ENCODE measurements around the gene ZNF90.
"Not testable (repeated sequence)": the region's sequence is repeated elsewhere in the genome, so short reads cannot be mapped to it uniquely, and the experiment has no call there.

ZNF90 gene

GRCh38 chr19:20077791-20078463 is at the start of gene ZNF90:
Gene ZNF90 (plus strand): TSS chr19:20078000. CDS start chr19:20078133, 133 bp downstream.
- DNase-seq, result no peak

DNA sequence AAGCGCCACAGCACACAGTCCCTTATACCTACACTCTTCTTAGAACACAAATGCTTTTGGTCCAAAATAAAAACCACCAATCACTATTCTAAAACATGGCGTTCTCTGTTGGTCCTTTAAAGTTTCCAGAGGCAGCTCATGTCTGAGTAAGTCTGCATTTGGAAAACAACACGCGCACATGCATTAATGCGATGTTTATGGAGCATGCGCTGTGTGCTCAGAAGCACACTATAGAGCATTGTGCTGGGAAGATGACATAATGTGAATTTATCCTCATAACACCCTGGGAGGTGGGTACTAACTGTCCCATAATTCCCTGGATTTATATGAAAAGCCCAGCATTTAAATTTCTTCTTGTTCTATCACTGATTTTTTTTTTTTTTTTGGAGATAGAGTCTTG is 49.2 kb upstream of the ZNF90 start:
- no peak for DNase-seq

GRCh38 chr19:20035935-20036334 is 41.9 kb upstream of the ZNF90 start:
- DNase-seq, result no peak

GRCh38 chr19:20038358-20039202 is 39.2 kb upstream of the ZNF90 start:
- DNase-seq, result no peak

- no peak for DNase-seq
Observed at GRCh38 chr19:20039203-20039723, 38.5 kb upstream of the ZNF90 start, which contains the start of gene ZNF682. Gene ZNF682 (minus strand): TSS chr19:20039505. CDS start chr19:20039345, 160 bp downstream.

GRCh38 chr19:20044663-20045062 is 33.1 kb upstream of the ZNF90 start:
- no peak for DNase-seq

DNA sequence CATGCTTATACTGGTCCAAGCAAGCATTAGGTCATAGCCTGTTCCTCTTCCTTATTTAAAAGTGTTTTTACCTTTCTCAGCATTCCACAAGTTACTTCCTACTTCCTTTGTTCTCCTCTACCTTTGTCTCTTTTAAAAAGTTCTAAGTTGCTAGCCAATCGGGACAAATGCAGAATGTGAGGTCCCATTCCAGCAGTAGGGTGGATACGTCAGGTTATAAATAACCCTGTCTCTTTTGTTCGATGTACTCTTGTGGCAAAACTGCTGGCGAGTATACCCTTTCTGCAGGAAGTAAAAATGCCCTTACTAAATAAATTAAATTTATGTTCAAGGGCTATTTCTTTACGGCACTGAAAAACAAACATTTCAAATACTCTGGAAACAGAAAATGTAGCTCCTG is 32.1 kb upstream of the ZNF90 start:
- DNase-seq, result not testable (repeated sequence)

GRCh38 chr19:20051841-20052768 is 25.7 kb upstream of the ZNF90 start:
- DNase-seq, result no peak

- DNase-seq, result not testable (repeated sequence)
Observed at GRCh38 chr19:20058738-20059137, 19.1 kb upstream of the ZNF90 start.

GRCh38 chr19:20060282-20060681 is 17.5 kb upstream of the ZNF90 start:
- DNase-seq, result no peak

DNA sequence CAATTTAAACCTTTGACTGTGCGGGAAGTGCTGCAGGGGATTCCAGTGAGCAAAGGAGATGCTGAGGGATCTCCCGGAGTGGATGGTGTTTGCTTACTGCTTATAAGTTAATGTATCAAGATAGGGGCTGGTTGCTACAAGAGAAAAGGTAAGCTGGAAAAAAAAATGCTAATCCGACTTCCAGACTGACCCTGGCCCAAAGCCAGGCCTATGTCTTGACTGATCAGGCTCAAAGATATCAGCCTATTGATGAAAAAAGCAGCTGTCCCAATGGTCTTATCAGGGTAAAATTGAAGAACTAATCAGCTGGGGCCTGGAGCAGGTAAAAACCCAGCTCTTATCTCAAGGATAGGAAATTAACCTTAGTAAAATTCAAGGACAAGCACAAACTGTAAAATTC is 10.9 kb upstream of the ZNF90 start:
- no peak for DNase-seq

DNA sequence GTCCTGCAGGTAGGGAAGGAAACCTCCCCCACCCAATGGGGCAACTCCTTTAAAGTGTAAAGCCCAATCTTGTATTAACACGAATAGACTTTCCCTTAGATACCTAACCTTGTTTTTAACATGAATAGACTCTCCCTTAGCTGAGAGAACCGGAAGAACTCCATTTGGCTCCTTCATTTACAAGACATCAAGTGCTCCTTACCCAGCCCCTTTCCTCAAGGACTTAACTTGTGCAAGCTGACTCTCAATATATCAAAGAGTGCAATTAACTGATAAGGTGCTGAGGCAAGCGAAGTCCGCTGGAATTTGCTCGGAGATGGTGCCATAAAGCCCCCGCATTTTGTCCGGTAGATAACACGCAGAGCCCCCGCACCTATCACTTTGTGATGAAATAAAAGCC is 9.9 kb upstream of the ZNF90 start:
- no peak for DNase-seq

DNA sequence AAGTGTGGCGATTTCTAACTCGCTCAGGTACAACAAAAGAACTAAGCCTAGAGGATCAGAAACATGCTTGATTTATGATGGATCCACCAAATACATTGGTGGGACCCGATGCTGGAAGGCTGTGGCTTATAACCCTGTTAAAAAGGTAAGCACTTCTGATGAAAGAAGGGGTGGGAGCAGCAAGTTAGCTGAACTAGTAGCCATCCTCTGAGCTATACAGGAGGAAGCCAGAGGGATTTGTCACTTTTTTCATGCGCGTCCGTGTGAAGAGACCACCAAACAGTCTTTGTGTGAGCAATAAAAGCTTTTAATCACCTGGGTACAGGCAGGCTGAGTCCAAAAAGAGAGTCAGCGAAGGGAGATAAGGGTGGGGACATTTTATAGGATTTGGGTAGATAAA is 9.2 kb upstream of the ZNF90 start:
- not testable (repeated sequence) for DNase-seq

DNA sequence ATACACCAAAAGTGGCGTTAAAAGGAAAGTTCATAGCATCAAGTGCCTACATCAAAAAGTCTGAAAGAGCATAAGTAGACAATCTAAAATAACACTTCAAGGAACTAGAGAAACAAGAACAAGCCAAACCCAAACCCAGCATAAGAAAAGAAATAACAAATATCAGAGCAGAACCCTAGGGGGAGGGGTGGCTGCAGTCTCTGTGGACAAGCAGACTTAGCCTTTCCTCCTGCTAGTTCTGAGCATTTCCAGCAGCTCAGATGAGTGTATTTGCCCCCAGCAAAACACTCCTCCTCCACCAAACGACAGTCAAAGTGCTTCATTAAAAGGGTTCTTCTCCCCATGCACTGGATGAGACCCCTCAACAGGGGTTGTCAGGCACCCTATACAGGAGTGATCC is 7.1 kb upstream of the ZNF90 start:
- DNase-seq, result no peak

DNA sequence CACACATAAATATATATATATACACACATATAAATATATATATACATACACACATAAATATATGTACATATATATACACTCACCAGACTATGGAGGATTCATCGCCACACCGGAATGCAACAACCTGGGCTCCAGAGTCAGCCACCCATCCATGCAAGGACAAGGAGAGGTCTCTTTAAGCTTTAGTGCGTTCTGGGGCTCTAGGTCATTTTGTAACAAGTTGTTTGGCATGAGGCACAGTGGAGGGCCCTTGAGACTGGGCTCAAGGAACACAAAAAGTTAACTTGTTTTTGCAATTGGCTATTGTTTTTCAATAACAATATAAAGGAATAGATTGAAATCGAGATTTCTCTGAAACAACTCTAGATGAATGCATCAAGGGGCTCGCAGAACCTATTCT is 4.9 kb upstream of the ZNF90 start:
- no peak for DNase-seq

GRCh38 chr19:20078581-20079031 is 806 bp downstream of the ZNF90 start:
- no peak for DNase-seq

DNA sequence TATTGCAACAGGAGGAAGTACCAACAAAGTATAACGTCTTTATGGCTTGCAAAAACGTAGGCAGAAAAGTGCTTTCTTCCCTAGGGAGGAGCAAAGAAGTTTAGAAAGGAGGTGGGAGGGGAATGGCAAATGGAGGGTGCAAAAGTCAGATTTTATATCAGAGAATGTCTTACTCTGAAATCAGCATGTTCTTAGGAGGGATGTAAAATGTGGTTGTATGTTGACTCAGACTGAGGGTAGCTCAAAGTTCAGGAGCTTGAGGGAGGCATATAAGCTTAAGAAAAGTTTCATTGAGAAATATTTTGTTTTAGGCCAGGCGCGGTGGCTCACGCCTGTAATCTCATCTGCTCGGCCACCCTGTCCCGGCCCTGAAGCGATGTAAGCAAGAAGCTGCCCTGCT is 1.7 kb downstream of the ZNF90 start:
- DNase-seq, result no peak

GRCh38 chr19:20080656-20081055 is 2.9 kb downstream of the ZNF90 start:
- no peak for DNase-seq

DNA sequence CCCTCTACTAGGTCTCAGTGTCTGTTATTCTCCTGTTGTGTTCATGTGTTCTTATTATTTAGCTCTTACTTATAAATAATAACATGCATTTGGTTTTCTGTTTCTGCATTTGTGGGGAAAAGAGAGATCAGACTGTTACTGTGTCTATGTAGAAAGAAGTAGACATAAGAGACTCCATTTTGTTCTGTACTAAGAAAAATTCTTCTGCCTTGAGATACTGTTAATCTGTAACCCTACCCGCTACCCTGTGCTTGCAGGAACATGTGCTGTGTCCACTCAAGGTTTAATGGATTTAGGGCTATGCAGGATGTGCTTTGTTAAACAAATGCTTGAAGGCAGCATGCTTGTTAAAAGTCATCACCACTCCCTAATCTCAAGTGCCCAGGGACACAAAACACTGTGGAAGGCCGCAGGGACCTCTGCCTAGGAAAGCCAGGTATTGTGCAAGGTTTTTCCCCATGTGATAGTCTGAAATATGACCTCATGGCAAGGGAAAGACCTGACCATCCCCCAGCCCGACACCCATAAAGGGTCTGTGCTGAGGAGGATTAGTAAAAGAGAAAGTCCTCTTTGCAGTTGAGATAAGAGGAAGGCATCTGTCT is 4.5 kb downstream of the ZNF90 start:
- DNase-seq, result not testable (repeated sequence)

DNA sequence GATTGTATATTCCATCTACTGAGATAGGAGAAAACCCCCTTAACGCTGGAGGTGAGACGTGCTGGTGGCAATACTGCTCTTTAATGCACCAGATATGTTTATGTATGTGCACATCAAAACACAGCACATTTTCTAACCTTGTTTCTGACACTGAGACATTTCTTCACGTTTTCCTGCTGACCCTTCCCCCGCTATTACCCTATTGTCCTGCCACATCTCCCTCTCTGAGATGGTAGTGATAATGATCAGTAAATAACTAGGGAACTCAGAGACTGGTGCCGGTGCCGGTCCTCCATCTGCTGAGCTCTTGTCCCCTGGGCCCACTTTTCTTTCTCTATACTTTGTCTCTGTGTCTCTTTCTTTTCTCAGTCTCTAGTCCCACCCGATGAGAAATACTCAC is 5.1 kb downstream of the ZNF90 start:
- DNase-seq, result not testable (repeated sequence)

DNA sequence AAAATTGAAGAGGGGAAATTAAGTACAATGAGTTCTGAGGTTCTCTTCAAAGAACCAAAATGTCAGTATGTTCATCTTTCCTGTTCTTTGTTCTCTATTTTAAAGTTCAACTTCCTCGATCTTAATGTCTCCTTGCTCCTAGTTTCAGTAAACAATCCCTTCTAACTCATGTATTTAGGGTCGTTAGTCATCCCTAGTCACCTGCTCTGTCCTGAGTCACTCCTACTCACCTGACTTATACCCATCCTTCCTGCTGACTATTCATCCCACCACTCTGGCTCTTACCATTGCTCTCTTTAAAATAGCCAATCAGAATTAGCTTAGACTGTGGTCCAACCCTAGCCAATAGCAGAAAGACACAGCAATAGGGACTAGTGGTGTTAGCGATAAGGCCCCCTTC is 24.3 kb downstream of the ZNF90 start:
- no peak for DNase-seq

- DNase-seq, result no peak
Observed at GRCh38 chr19:20103091-20103740, 25.4 kb downstream of the ZNF90 start.

Data from SIG-M5 (cell line).